ENCODE results near the gene KRT27.

KRT27 gene

GRCh38 chr17:40809721-40810421 lies 27.5 kb upstream of the KRT27 start:
- DNase-seq = no peak

GRCh38 chr17:40806131-40806530 lies 23.8 kb upstream of the KRT27 start:
- DNase-seq = no peak

GRCh38 chr17:40803617-40804082 lies 21.3 kb upstream of the KRT27 start:
- peak; percentile 74 for DNase-seq

- DNase-seq = no peak
Observed at GRCh38 chr17:40801157-40801556, 18.8 kb upstream of the KRT27 start.

GRCh38 chr17:40800381-40800780 lies 18.0 kb upstream of the KRT27 start:
- no peak for DNase-seq

GRCh38 chr17:40799859-40800258 lies 17.5 kb upstream of the KRT27 start, which contains the start of gene KRT28:
Gene KRT28, minus strand, starts transcription at chr17:40799959. Its CDS starts 66 bp downstream, at chr17:40799893.
- DNase-seq = no peak

GRCh38 chr17:40796846-40797245 lies 14.5 kb upstream of the KRT27 start:
- no peak for DNase-seq

GRCh38 chr17:40795019-40795667 lies 12.8 kb upstream of the KRT27 start:
- no peak for DNase-seq

- no peak for DNase-seq
Observed at GRCh38 chr17:40794466-40794865, 12.1 kb upstream of the KRT27 start.

GRCh38 chr17:40793832-40794231 lies 11.5 kb upstream of the KRT27 start:
- DNase-seq = no peak

- DNase-seq = peak; percentile 5
Observed at GRCh38 chr17:40791787-40792436, 9.6 kb upstream of the KRT27 start.

- DNase-seq = no peak
Observed at GRCh38 chr17:40791111-40791510, 8.8 kb upstream of the KRT27 start.

- DNase-seq = peak; percentile 11
Observed at GRCh38 chr17:40779181-40779909, 3.0 kb downstream of the KRT27 start.

- DNase-seq = no peak
Observed at GRCh38 chr17:40778461-40778860, 3.9 kb downstream of the KRT27 start.

- no peak for DNase-seq
Observed at GRCh38 chr17:40777971-40778370, 4.4 kb downstream of the KRT27 start.

GRCh38 chr17:40777459-40777858 lies 4.9 kb downstream of the KRT27 start:
- no peak for DNase-seq

- no peak for DNase-seq
Observed at GRCh38 chr17:40775945-40776344, 6.4 kb downstream of the KRT27 start.

- no peak for DNase-seq
Observed at GRCh38 chr17:40772101-40772500, 10.2 kb downstream of the KRT27 start, which contains the start of gene KRT26. Gene KRT26, minus strand, starts transcription at chr17:40772201. Its CDS starts 88 bp downstream, at chr17:40772113.

GRCh38 chr17:40765657-40766056 lies 16.7 kb downstream of the KRT27 start:
- no peak for DNase-seq

GRCh38 chr17:40763752-40764151 lies 18.6 kb downstream of the KRT27 start:
- DNase-seq = no peak

GRCh38 chr17:40760105-40761016 lies 22.0 kb downstream of the KRT27 start:
- DNase-seq = no peak

- DNase-seq = no peak
Observed at GRCh38 chr17:40755231-40755630, 27.1 kb downstream of the KRT27 start, which contains the start of gene KRT25. Gene KRT25, minus strand, starts transcription at chr17:40755331. Its CDS starts 60 bp downstream, at chr17:40755271.

Measured in NCI-H748 treated with DMSO at 0.1 percent for 48 hours (cell line).